ENCODE data around the gene CNOT6.

- no peak for TF ChIP-seq CTCF (IDR thresholded peaks at IDR 0.05)
- no peak for TF ChIP-seq ZFX (IDR thresholded peaks at IDR 0.05; ENCODE audit: borderline replicate concordance)
These were observed 125.4 kb downstream of the CNOT6 start for GRCh38 chr5:180619563-180619915.
